ENCODE measurements around the gene ELP4. TPM values are rescaled to one million over a fixed set of nuclear protein-coding genes. Genes with fewer than 3 reads are reported as not detected.

The ELP4 gene
- total RNA-seq, 1 experiment from 2014 or later: 19.4 TPM

DNA sequence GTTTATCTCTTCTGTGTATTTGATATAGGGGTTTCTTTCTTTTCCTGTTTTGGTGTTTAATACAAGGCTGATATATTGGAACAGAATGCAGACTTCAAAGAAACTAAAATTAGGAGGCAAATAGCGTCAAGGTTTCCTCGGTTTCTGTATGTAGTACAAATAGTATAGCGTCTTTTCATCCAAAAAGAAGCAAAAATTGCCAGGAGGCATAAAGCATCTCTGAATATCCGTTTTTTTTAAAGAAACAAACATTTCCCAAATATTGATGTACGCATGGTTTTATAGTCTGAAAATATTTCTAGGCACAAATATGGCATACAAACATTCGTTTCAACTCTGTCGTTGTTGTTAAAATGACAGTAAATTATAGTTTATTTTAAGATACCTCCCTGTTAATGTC, 318.6 kb downstream of the ELP4 start:
- ChIA-PET CTCF (no interaction called here), POLR2A (ENCODE audit: unreplicated experiment) (no interaction called here)
- H3F3A ChIP-seq (ENCODE audit: low read length, unreplicated experiment): no peaks in the 10 kb centered on the region
- no peak overlapping the region for H3K4me2 ChIP-seq (ENCODE audit: low read length)
- no peak overlapping the region for H3K9ac ChIP-seq (ENCODE audit: low read length)
- H2AFZ ChIP-seq (ENCODE audit: low read length): no peak overlapping the region
- ATAC-seq: no peak
- H3K4me3 ChIP-seq (ENCODE audit: low read length): no peak overlapping the region
- no peaks in the 10 kb centered on the region for H3K4me1 ChIP-seq (ENCODE audit: insufficient read depth, low read length)
- no peaks in the 10 kb centered on the region for H3K79me2 ChIP-seq (ENCODE audit: low read length)
- BruUV-seq (replicated peaks): no TSS peak
- DNase-seq: no peak
- H3K27me3 ChIP-seq (ENCODE audit: low read length): no peaks in the 10 kb centered on the region
- intact Hi-C loops (cut with micrococcal nuclease): no loop called here
- H3K36me3 ChIP-seq (ENCODE audit: low read depth, low read length): no peaks in the 10 kb centered on the region
- no peaks in the 10 kb centered on the region for H4K20me1 ChIP-seq (ENCODE audit: low read length)
- no peaks in the 10 kb centered on the region for H3K9me3 ChIP-seq (ENCODE audit: low read length)
- no peaks in the 10 kb centered on the region for H3K9me2 ChIP-seq (replicated peaks; ENCODE audit: low read length)
- TF ChIP-seq, protein P1, sequence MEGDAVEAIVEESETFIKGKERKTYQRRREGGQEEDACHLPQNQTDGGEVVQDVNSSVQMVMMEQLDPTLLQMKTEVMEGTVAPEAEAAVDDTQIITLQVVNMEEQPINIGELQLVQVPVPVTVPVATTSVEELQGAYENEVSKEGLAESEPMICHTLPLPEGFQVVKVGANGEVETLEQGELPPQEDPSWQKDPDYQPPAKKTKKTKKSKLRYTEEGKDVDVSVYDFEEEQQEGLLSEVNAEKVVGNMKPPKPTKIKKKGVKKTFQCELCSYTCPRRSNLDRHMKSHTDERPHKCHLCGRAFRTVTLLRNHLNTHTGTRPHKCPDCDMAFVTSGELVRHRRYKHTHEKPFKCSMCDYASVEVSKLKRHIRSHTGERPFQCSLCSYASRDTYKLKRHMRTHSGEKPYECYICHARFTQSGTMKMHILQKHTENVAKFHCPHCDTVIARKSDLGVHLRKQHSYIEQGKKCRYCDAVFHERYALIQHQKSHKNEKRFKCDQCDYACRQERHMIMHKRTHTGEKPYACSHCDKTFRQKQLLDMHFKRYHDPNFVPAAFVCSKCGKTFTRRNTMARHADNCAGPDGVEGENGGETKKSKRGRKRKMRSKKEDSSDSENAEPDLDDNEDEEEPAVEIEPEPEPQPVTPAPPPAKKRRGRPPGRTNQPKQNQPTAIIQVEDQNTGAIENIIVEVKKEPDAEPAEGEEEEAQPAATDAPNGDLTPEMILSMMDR (conservative IDR thresholded peaks at IDR 0.05; ENCODE audit: low read depth, low read length): no peak
- TF ChIP-seq EZH2 (IDR thresholded peaks at IDR 0.05; ENCODE audit: low read length, unreplicated experiment) (no peak), EZH2phosphoT487 (IDR thresholded peaks at IDR 0.05; ENCODE audit: borderline replicate concordance, low read length) (no peak)
- no peak overlapping the region for H3K27ac ChIP-seq (ENCODE audit: low read length)

DNA sequence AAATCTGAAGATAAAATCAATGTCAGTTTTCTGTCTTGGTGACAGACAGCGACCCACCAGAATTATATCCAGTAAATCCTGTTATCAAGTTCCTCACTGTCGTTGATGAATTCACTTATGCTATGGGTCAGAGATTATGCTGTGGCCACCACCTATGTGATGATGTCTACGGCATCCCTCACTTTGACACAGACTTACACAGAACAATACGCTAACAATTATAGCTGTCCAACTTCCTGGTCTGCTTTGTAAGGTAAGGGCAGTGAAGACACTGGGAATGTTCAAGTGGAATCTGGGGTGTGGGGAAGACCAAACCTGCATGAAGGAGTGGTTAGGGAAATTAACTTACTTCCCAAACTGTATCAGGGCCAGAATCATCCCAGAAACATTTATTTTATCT, 320.8 kb downstream of the ELP4 start:
- Histone ChIP-seq H3K9ac (ENCODE audit: low read length) (no peak overlapping the region), H3K27me3 (ENCODE audit: low read length) (peaks cover 2% of the 10 kb centered on the region; the same call in 1 of the 2 replicates), H3K4me1 (ENCODE audit: insufficient read depth, low read length) (no peaks in the 10 kb centered on the region), H3K9me3 (ENCODE audit: low read length) (no peaks in the 10 kb centered on the region), H2AFZ (ENCODE audit: low read length) (no peak overlapping the region), H3K9me2 (replicated peaks; ENCODE audit: low read length) (no peaks in the 10 kb centered on the region), H3K4me3 (ENCODE audit: low read length) (no peak overlapping the region), H4K20me1 (ENCODE audit: low read length) (no peaks in the 10 kb centered on the region), H3K27ac (ENCODE audit: low read length) (no peak overlapping the region), H3K79me2 (ENCODE audit: low read length) (no peaks in the 10 kb centered on the region), H3K36me3 (ENCODE audit: low read depth, low read length) (no peaks in the 10 kb centered on the region), H3F3A (ENCODE audit: low read length, unreplicated experiment) (no peaks in the 10 kb centered on the region), H3K4me2 (ENCODE audit: low read length) (no peak overlapping the region)
- CTCF ChIA-PET: no interaction called here
- TF ChIP-seq EZH2phosphoT487 (IDR thresholded peaks at IDR 0.05; ENCODE audit: borderline replicate concordance, low read length): no peak
- TF ChIP-seq, protein P1 (conservative IDR thresholded peaks at IDR 0.05; ENCODE audit: low read depth, low read length): no peak
- TF ChIP-seq EZH2 (IDR thresholded peaks at IDR 0.05; ENCODE audit: low read length, unreplicated experiment): no peak
- intact Hi-C loops (cut with micrococcal nuclease): no loop called here
- ATAC-seq (no peak), DNase-seq (no peak)
- no TSS peak for BruUV-seq (replicated peaks)
- POLR2A ChIA-PET (ENCODE audit: unreplicated experiment): no interaction called here

DNA sequence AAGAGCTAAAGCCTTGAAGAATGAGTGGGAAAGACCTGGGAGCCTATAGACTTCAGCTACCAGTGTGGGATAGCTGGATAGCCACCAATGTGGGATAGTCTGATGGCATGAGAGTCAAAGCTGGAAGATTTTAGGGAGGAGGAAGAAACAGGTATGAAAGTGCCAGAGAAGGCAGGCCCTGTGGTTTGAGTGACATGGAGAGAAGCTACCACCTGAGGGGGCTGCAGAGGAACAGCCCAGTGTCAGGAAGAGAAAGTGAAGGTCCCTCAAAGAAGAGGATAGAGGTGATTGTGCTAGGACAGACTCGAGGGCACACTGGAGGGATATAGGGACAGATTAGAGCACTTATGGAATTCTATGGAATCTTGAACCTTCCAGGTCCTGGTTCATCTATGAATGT, 324.7 kb downstream of the ELP4 start:
- no peaks in the 10 kb centered on the region for H3K79me2 ChIP-seq (ENCODE audit: low read length)
- H3K4me2 ChIP-seq (ENCODE audit: low read length): no peak overlapping the region
- ATAC-seq (no peak), DNase-seq (no peak)
- TF ChIP-seq, protein P1 (conservative IDR thresholded peaks at IDR 0.05; ENCODE audit: low read depth, low read length): no peak
- H3K4me3 ChIP-seq (ENCODE audit: low read length): no peak overlapping the region
- no peaks in the 10 kb centered on the region for H3K9me3 ChIP-seq (ENCODE audit: low read length)
- H3K36me3 ChIP-seq (ENCODE audit: low read depth, low read length): no peaks in the 10 kb centered on the region
- no peak overlapping the region for H2AFZ ChIP-seq (ENCODE audit: low read length)
- no peaks in the 10 kb centered on the region for H3K9me2 ChIP-seq (replicated peaks; ENCODE audit: low read length)
- no peak overlapping the region for H3K9ac ChIP-seq (ENCODE audit: low read length)
- no peaks in the 10 kb centered on the region for H3K4me1 ChIP-seq (ENCODE audit: insufficient read depth, low read length)
- no TSS peak for BruUV-seq (replicated peaks)
- ChIA-PET CTCF (interaction anchor here (0.6 kb wide), 1 partner anchor 13 kb away, joined by 3 read pairs; no protein-coding TSS in a partner anchor), POLR2A (ENCODE audit: unreplicated experiment) (no interaction called here)
- intact Hi-C loops (cut with micrococcal nuclease): no loop called here
- H4K20me1 ChIP-seq (ENCODE audit: low read length): no peaks in the 10 kb centered on the region
- no peaks in the 10 kb centered on the region for H3F3A ChIP-seq (ENCODE audit: low read length, unreplicated experiment)
- H3K27ac ChIP-seq (ENCODE audit: low read length): no peak overlapping the region
- H3K27me3 ChIP-seq (ENCODE audit: low read length): peaks cover 17% of the 10 kb centered on the region

Other genes with a start within 250 kb of the ELP4 start
- 0.75 TPM in 1 of 2 replicates, not detected in the other for gene DCDC1, start 140.0 kb upstream of the ELP4 start, total RNA-seq (2014; rRNA removed)
- 5.6 and 9.3 TPM in 2 replicates for gene DNAJC24, start 139.9 kb upstream of the ELP4 start, total RNA-seq (2014; rRNA removed)
- 13.5 and 31.4 TPM in 2 replicates for gene IMMP1L, start 145 bp upstream of the ELP4 start, total RNA-seq (2014; rRNA removed)

Data from PC-3 (cell line).